GM23338 (cell line): Measurements from ENCODE around the gene CFAP300. TPM values are rescaled to one million over a fixed set of nuclear protein-coding genes. Genes with fewer than 3 reads are reported as not detected.

Experiments used
- ATAC-seq: fragments of 200-7000 bp; cut with Tn5 transposase; 3 replicates; pipeline ENCODE4 v1.9.1; 2020
- DNase-seq: peaks from one replicate; pipeline ENCODE4 v3.0.0-alpha.2; 2015; ENCODE audit warnings: low spot score
- H2AFZ ChIP-seq: fragments of 200-600 bp; sonication (generic); 2 replicates; pipeline ENCODE4 v1.8.0; 2016; ENCODE audit warnings: antibody characterized with exemption, mild to moderate bottlenecking, moderate library complexity
- H3F3A ChIP-seq: fragments of 200-600 bp; sonication (generic); replicated peaks from 2 replicates; pipeline ENCODE4 v1.8.0; 2017; ENCODE audit warnings: antibody characterized with exemption, mixed run types, low read depth
- H3K27ac ChIP-seq: fragments of 200-600 bp; sonication (generic); 2 replicates; pipeline ENCODE4 v1.6.1; 2016; ENCODE audit warnings: low read depth
- H3K27me3 ChIP-seq: fragments of 200-600 bp; sonication (generic); 2 replicates; pipeline ENCODE4 v1.8.0; 2016; ENCODE audit warnings: mild to moderate bottlenecking, mixed run types, moderate library complexity; ENCODE audit not compliant: insufficient read depth
- H3K36me3 ChIP-seq: fragments of 200-600 bp; sonication (generic); 2 replicates; pipeline ENCODE4 v1.8.0; 2016; ENCODE audit warnings: mild to moderate bottlenecking; ENCODE audit not compliant: insufficient read depth
- H3K4me1 ChIP-seq: fragments of 200-600 bp; sonication (generic); 2 replicates; pipeline ENCODE4 v1.8.0; 2016; ENCODE audit warnings: mild to moderate bottlenecking, moderate library complexity; ENCODE audit not compliant: insufficient read depth
- H3K4me2 ChIP-seq: fragments of 200-600 bp; sonication (generic); 2 replicates; pipeline ENCODE4 v1.7.1; 2017; ENCODE audit warnings: mixed run types
- H3K4me3 ChIP-seq: fragments of 200-600 bp; sonication (generic); 2 replicates; pipeline ENCODE4 v1.6.1; 2016; ENCODE audit warnings: mixed run types
- H3K79me2 ChIP-seq: fragments of 200-600 bp; sonication (generic); replicated peaks from 2 replicates; pipeline ENCODE4 v1.8.0; 2017; ENCODE audit warnings: mild to moderate bottlenecking; ENCODE audit not compliant: insufficient read depth
- H3K9me2 ChIP-seq: fragments of 200-600 bp; sonication (generic); 2 replicates; pipeline ENCODE4 v1.8.0; 2017; ENCODE audit not compliant: insufficient read depth
- H4K20me1 ChIP-seq: fragments of 200-600 bp; sonication (generic); replicated peaks from 2 replicates; pipeline ENCODE4 v1.8.0; 2017; ENCODE audit warnings: mild to moderate bottlenecking; ENCODE audit not compliant: insufficient read depth
- H3K27ac Mint-ChIP-seq: 2 replicates; pipeline ENCODE4 v1.8.0; 2020; ENCODE audit warnings: inconsistent platforms, mild to moderate bottlenecking, moderate library complexity, mixed read lengths
- H3K27me3 Mint-ChIP-seq: 3 replicates; pipeline ENCODE4 v1.8.0; 2022; ENCODE audit warnings: low read depth, mild to moderate bottlenecking, moderate library complexity, mixed read lengths, inconsistent platforms; ENCODE audit not compliant: insufficient read depth, poor library complexity
- H3K36me3 Mint-ChIP-seq: 3 replicates; pipeline ENCODE4 v1.8.0; 2021; ENCODE audit warnings: low read depth, mild to moderate bottlenecking, inconsistent platforms, moderate library complexity, mixed read lengths
- H3K4me1 Mint-ChIP-seq: 3 replicates; pipeline ENCODE4 v1.8.0; 2020; ENCODE audit warnings: mild to moderate bottlenecking, inconsistent platforms, mixed read lengths
- H3K4me3 Mint-ChIP-seq: 3 replicates; pipeline ENCODE4 v1.8.0; 2021; ENCODE audit warnings: moderate library complexity, mild to moderate bottlenecking, inconsistent platforms, mixed read lengths
- H3K9me3 Mint-ChIP-seq: 3 replicates; pipeline ENCODE4 v1.8.0; 2020; ENCODE audit warnings: moderate library complexity, mild to moderate bottlenecking, inconsistent platforms, mixed read lengths
- CREB1 ChIP-seq: fragments of 250-450 bp; sonication (Bioruptor Pico); IDR thresholded peaks from 2 replicates; pipeline ENCODE4 v1.5.0; 2020; ENCODE audit warnings: low read depth, mild to moderate bottlenecking, moderate library complexity
- JUNB ChIP-seq: IDR thresholded peaks from one replicate; pipeline ENCODE4 v1.6.1; 2016; ENCODE audit warnings: antibody characterized with exemption; ENCODE audit not compliant: unreplicated experiment
- ZNF462 ChIP-seq: fragments of 250-450 bp; sonication (Bioruptor Pico); IDR thresholded peaks from 2 replicates; pipeline ENCODE4 v1.5.0; 2020; ENCODE audit warnings: mild to moderate bottlenecking, moderate library complexity
- polyA plus RNA-seq: library from polyadenylated mRNA; unstranded; fragments of >200 nt; fragmentation: Nextera tagmentation; extraction: Ambion mirVana; gene quantifications from 2 replicates; pipeline ENCODE4 v1.2.1, GENCODE V29; 2016
- total RNA-seq: library from RNA; depleted of rRNA; stranded (reverse); fragments of >200 nt; shearing (Covaris generic); gene quantifications from 2 replicates; pipeline ENCODE4 v1.2.3, GENCODE V29; 2014

Gene CFAP300
- total and polyA plus RNA-seq, 2 experiments from 2014 or later: 1.4 to 6.0 TPM

DNA sequence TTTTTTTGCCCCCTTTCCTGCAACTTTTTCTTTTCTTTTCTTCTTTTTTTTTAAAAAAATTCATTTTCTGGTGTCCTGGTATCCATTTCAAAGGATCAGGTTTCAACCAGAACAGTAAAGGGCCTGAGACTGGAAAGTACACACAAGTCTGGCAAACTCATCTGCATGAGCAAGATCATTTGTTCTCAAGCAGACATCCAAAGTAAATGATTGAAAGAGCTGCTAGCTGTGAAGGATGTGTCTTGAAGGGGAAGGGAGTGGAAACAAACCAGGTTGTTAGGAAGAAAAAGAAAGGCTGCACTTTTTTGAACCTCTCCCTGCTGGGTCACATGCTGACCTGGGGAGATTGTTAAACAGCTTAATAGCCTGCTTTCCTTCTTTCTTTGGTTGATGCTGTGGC, 68.3 kb downstream of the CFAP300 start:
- Histone ChIP-seq H3K4me2 (peak overlapping the region; percentile 62), H3K27ac (peak overlapping the region; percentile 64), H3K27me3 (no peaks in the 10 kb centered on the region), H3K36me3 (no peaks in the 10 kb centered on the region), H3K4me1 (peaks cover 76% of the 10 kb centered on the region), H4K20me1 (no peaks in the 10 kb centered on the region), H3K79me2 (peaks cover 84% of the 10 kb centered on the region), H3K9me2 (no peaks in the 10 kb centered on the region), H3K4me3 (peak overlapping the region; percentile 32), H3F3A (no peaks in the 10 kb centered on the region), H2AFZ (no peak overlapping the region)
- Mint-ChIP-seq H3K9me3 (no peaks in the 10 kb centered on the region), H3K36me3 (peaks cover 13% of the 10 kb centered on the region; the same call in 2 of the 3 replicates), H3K27ac (peak overlapping the region; percentile 68), H3K4me3 (peak overlapping the region; percentile 57), H3K27me3 (peaks cover 3% of the 10 kb centered on the region), H3K4me1 (peaks cover 69% of the 10 kb centered on the region)
- TF ChIP-seq JUNB (no peak), ZNF462 (CRISPR knock-in tag) (peak; percentile 50; the same call in 1 of the 2 replicates)
- DNase-seq: peak; percentile 62
- peak; percentile 17 for ATAC-seq

GRCh38 chr11:102116453-102117205, 69.4 kb downstream of the CFAP300 start:
- H4K20me1 ChIP-seq: no peaks in the 10 kb centered on the region
- H2AFZ ChIP-seq: no peak overlapping the region
- ATAC-seq (no peak), DNase-seq (no peak)
- TF ChIP-seq CREB1 (CRISPR knock-in tag): no peak
- H3K4me3 Mint-ChIP-seq: no peak overlapping the region; the same call in 2 of the 3 replicates
- peak overlapping the region; percentile 62 for H3K4me2 ChIP-seq
- H3K4me1 Mint-ChIP-seq: peaks cover 71% of the 10 kb centered on the region
- H3K79me2 ChIP-seq: peaks cover 94% of the 10 kb centered on the region
- H3K27ac Mint-ChIP-seq: no peak overlapping the region
- H3K27me3 Mint-ChIP-seq: peaks cover 3% of the 10 kb centered on the region
- no peaks in the 10 kb centered on the region for H3K27me3 ChIP-seq
- H3K9me3 Mint-ChIP-seq: no peaks in the 10 kb centered on the region
- no peaks in the 10 kb centered on the region for H3F3A ChIP-seq
- no peaks in the 10 kb centered on the region for H3K36me3 ChIP-seq
- H3K4me3 ChIP-seq: peak overlapping the region; percentile 32; the same call in 1 of the 2 replicates
- peaks cover 77% of the 10 kb centered on the region for H3K4me1 ChIP-seq
- H3K9me2 ChIP-seq: no peaks in the 10 kb centered on the region
- H3K27ac ChIP-seq: peak overlapping the region; percentile 64; the same call in 1 of the 2 replicates
- peaks cover 13% of the 10 kb centered on the region; the same call in 2 of the 3 replicates for H3K36me3 Mint-ChIP-seq
